ENCODE measurements around the gene MGST3.
"Not testable (repeated sequence)": the region's sequence is repeated elsewhere in the genome, so short reads cannot be mapped to it uniquely, and the experiment has no call there.

The MGST3 gene

GRCh38 chr1:165680303-165680702, 49.3 kb downstream of the MGST3 start:
- no peaks in the 10 kb centered on the region for H3K9me3 ChIP-seq (ENCODE audit: control insufficient read depth, low read length)
- no peak overlapping the region for H3K23ac ChIP-seq (ENCODE audit: low read length in 2 of 2)
- no peak overlapping the region for H2BK15ac ChIP-seq (ENCODE audit: low read depth, poor library complexity, severe bottlenecking)
- 95% methylated on average over 2 of the region's 2 CpGs for WGBS
- no peak overlapping the region for H3K14ac ChIP-seq (ENCODE audit: low read length in 2 of 2)
- no peaks in the 10 kb centered on the region for H3K27me3 ChIP-seq (ENCODE audit: control insufficient read depth in 1 of 2, insufficient read depth in 1 of 2, low read length in 2 of 2)
- H3K4me3 ChIP-seq (ENCODE audit: insufficient read depth in 1 of 2, low read depth in 1 of 2, low read length in 2 of 2) = no peak overlapping the region
- no peak overlapping the region for H2BK5ac ChIP-seq (ENCODE audit: low read depth, low read length, poor library complexity, severe bottlenecking)
- no peak overlapping the region for H2AK5ac ChIP-seq (ENCODE audit: low read length, severe bottlenecking)
- no peak for DNase-seq
- no peak overlapping the region for H2AFZ ChIP-seq (ENCODE audit: low read depth, low read length)
- H3K4ac ChIP-seq (ENCODE audit: low read depth in 1 of 2, low read length in 2 of 2) = no peak overlapping the region
- no peak overlapping the region for H3K18ac ChIP-seq (ENCODE audit: low read depth in 1 of 2, low read length in 2 of 2)
- H4K8ac ChIP-seq (ENCODE audit: low read length) = no peak overlapping the region
- no peak overlapping the region for H2BK12ac ChIP-seq (ENCODE audit: low read length in 2 of 2)
- H3K4me2 ChIP-seq (ENCODE audit: low read length, poor library complexity, severe bottlenecking) = no peak overlapping the region
- peaks cover 12 to 86% of the 10 kb centered on the region in 2 experiments for H3K36me3 ChIP-seq (ENCODE audit: control insufficient read depth in 1 of 2, insufficient read depth in 2 of 2, low read depth in 1 of 2, low read length in 2 of 2)
- no peak overlapping the region for H3K9ac ChIP-seq (ENCODE audit: low read length)
- H4K91ac ChIP-seq (ENCODE audit: low read length) = no peak overlapping the region
- H3K4me1 ChIP-seq (ENCODE audit: control insufficient read depth, insufficient read depth, low read depth, low read length) = no peaks in the 10 kb centered on the region
- H3K27ac ChIP-seq (ENCODE audit: low read length, poor library complexity, severe bottlenecking) = no peak overlapping the region
- no peak overlapping the region for H2BK120ac ChIP-seq (ENCODE audit: low read depth, low read length)
- H3K79me1 ChIP-seq (replicated peaks; ENCODE audit: low read length, poor library complexity, severe bottlenecking) = peaks cover 22% of the 10 kb centered on the region

GRCh38 chr1:165680773-165681172, 49.7 kb downstream of the MGST3 start:
- WGBS = 90% methylated on average over 4 of the region's 4 CpGs
- not testable (repeated sequence) for H3K27ac ChIP-seq (ENCODE audit: low read length, poor library complexity, severe bottlenecking); H2BK12ac ChIP-seq (ENCODE audit: low read length in 2 of 2); H3K4ac ChIP-seq (ENCODE audit: low read depth in 1 of 2, low read length in 2 of 2); H2BK120ac ChIP-seq (ENCODE audit: low read depth, low read length); H3K27me3 ChIP-seq (ENCODE audit: control insufficient read depth in 1 of 2, insufficient read depth in 1 of 2, low read length in 2 of 2); H4K91ac ChIP-seq (ENCODE audit: low read length); H3K23ac ChIP-seq (ENCODE audit: low read length in 2 of 2); H3K4me1 ChIP-seq (ENCODE audit: control insufficient read depth, insufficient read depth, low read depth, low read length); DNase-seq; H3K18ac ChIP-seq (ENCODE audit: low read depth in 1 of 2, low read length in 2 of 2); H3K9ac ChIP-seq (ENCODE audit: low read length); H2BK15ac ChIP-seq (ENCODE audit: low read depth, poor library complexity, severe bottlenecking); H2BK5ac ChIP-seq (ENCODE audit: low read depth, low read length, poor library complexity, severe bottlenecking); H2AFZ ChIP-seq (ENCODE audit: low read depth, low read length); H4K8ac ChIP-seq (ENCODE audit: low read length); H3K4me2 ChIP-seq (ENCODE audit: low read length, poor library complexity, severe bottlenecking); H3K4me3 ChIP-seq (ENCODE audit: insufficient read depth in 1 of 2, low read depth in 1 of 2, low read length in 2 of 2); H3K14ac ChIP-seq (ENCODE audit: low read length in 2 of 2); H2AK5ac ChIP-seq (ENCODE audit: low read length, severe bottlenecking); H3K9me3 ChIP-seq (ENCODE audit: control insufficient read depth, low read length)
- Histone ChIP-seq H3K36me3 (ENCODE audit: control insufficient read depth in 1 of 2, insufficient read depth in 2 of 2, low read depth in 1 of 2, low read length in 2 of 2) (peaks cover 12 to 86% of the 10 kb centered on the region in 2 experiments), H3K79me1 (replicated peaks; ENCODE audit: low read length, poor library complexity, severe bottlenecking) (peaks cover 25% of the 10 kb centered on the region)

GRCh38 chr1:165683848-165684485, 52.9 kb downstream of the MGST3 start:
- Histone ChIP-seq H3K27me3 (ENCODE audit: control insufficient read depth in 1 of 2, insufficient read depth in 1 of 2, low read length in 2 of 2) (no peaks in the 10 kb centered on the region), H3K9ac (ENCODE audit: low read length) (no peak overlapping the region), H3K36me3 (ENCODE audit: control insufficient read depth in 1 of 2, insufficient read depth in 2 of 2, low read depth in 1 of 2, low read length in 2 of 2) (peaks cover 12 to 90% of the 10 kb centered on the region in 2 experiments), H3K4me2 (ENCODE audit: low read length, poor library complexity, severe bottlenecking) (no peak overlapping the region), H2AK5ac (ENCODE audit: low read length, severe bottlenecking) (no peak overlapping the region), H2BK15ac (ENCODE audit: low read depth, poor library complexity, severe bottlenecking) (no peak overlapping the region), H2BK12ac (ENCODE audit: low read length in 2 of 2) (no peak overlapping the region), H3K14ac (ENCODE audit: low read length in 2 of 2) (no peak overlapping the region), H3K23ac (ENCODE audit: low read length in 2 of 2) (no peak overlapping the region), H2AFZ (ENCODE audit: low read depth, low read length) (no peak overlapping the region), H3K27ac (ENCODE audit: low read length, poor library complexity, severe bottlenecking) (no peak overlapping the region), H3K79me1 (replicated peaks; ENCODE audit: low read length, poor library complexity, severe bottlenecking) (peaks cover 32% of the 10 kb centered on the region), H4K8ac (ENCODE audit: low read length) (no peak overlapping the region), H3K4ac (ENCODE audit: low read depth in 1 of 2, low read length in 2 of 2) (no peak overlapping the region), H3K9me3 (ENCODE audit: control insufficient read depth, low read length) (no peaks in the 10 kb centered on the region), H3K4me3 (ENCODE audit: insufficient read depth in 1 of 2, low read depth in 1 of 2, low read length in 2 of 2) (no peak overlapping the region), H4K91ac (ENCODE audit: low read length) (no peak overlapping the region), H3K18ac (ENCODE audit: low read depth in 1 of 2, low read length in 2 of 2) (no peak overlapping the region), H2BK120ac (ENCODE audit: low read depth, low read length) (no peak overlapping the region), H3K4me1 (ENCODE audit: control insufficient read depth, insufficient read depth, low read depth, low read length) (no peaks in the 10 kb centered on the region), H2BK5ac (ENCODE audit: low read depth, low read length, poor library complexity, severe bottlenecking) (no peak overlapping the region)
- peak; percentile 18 for DNase-seq
- WGBS = no CpG with 5 or more reads among the region's 1 CpG

GRCh38 chr1:165686121-165686970, 55.3 kb downstream of the MGST3 start:
- no peak overlapping the region for H3K4me3 ChIP-seq (ENCODE audit: insufficient read depth in 1 of 2, low read depth in 1 of 2, low read length in 2 of 2)
- H2BK15ac ChIP-seq (ENCODE audit: low read depth, poor library complexity, severe bottlenecking) = no peak overlapping the region
- no peak overlapping the region for H3K9ac ChIP-seq (ENCODE audit: low read length)
- H2BK12ac ChIP-seq (ENCODE audit: low read length in 2 of 2) = no peak overlapping the region
- no peak overlapping the region for H3K14ac ChIP-seq (ENCODE audit: low read length in 2 of 2)
- H4K91ac ChIP-seq (ENCODE audit: low read length) = no peak overlapping the region
- peaks cover 19 to 79% of the 10 kb centered on the region in 2 experiments for H3K36me3 ChIP-seq (ENCODE audit: control insufficient read depth in 1 of 2, insufficient read depth in 2 of 2, low read depth in 1 of 2, low read length in 2 of 2)
- H3K4me1 ChIP-seq (ENCODE audit: control insufficient read depth, insufficient read depth, low read depth, low read length) = no peaks in the 10 kb centered on the region
- H3K4me2 ChIP-seq (ENCODE audit: low read length, poor library complexity, severe bottlenecking) = no peak overlapping the region
- WGBS = 98% methylated on average over 5 of the region's 6 CpGs
- H3K27me3 ChIP-seq (ENCODE audit: control insufficient read depth in 1 of 2, insufficient read depth in 1 of 2, low read length in 2 of 2) = no peaks in the 10 kb centered on the region
- no peak overlapping the region for H3K4ac ChIP-seq (ENCODE audit: low read depth in 1 of 2, low read length in 2 of 2)
- H4K8ac ChIP-seq (ENCODE audit: low read length) = no peak overlapping the region
- no peaks in the 10 kb centered on the region for H3K9me3 ChIP-seq (ENCODE audit: control insufficient read depth, low read length)
- no peak overlapping the region for H3K27ac ChIP-seq (ENCODE audit: low read length, poor library complexity, severe bottlenecking)
- H2AFZ ChIP-seq (ENCODE audit: low read depth, low read length) = no peak overlapping the region
- no peak overlapping the region for H2AK5ac ChIP-seq (ENCODE audit: low read length, severe bottlenecking)
- no peak overlapping the region for H2BK120ac ChIP-seq (ENCODE audit: low read depth, low read length)
- H3K79me1 ChIP-seq (replicated peaks; ENCODE audit: low read length, poor library complexity, severe bottlenecking) = peaks cover 28% of the 10 kb centered on the region
- H3K18ac ChIP-seq (ENCODE audit: low read depth in 1 of 2, low read length in 2 of 2) = no peak overlapping the region
- no peak for DNase-seq
- no peak overlapping the region for H2BK5ac ChIP-seq (ENCODE audit: low read depth, low read length, poor library complexity, severe bottlenecking)
- H3K23ac ChIP-seq (ENCODE audit: low read length in 2 of 2) = no peak overlapping the region
